ENCODE measurements around the gene NUP155. TPM values are rescaled to one million over a fixed set of nuclear protein-coding genes. Genes with fewer than 3 reads are reported as not detected.

NUP155 gene
- total RNA-seq, 1 experiment from 2014 or later: 58.5 TPM

- H3K9me3 ChIP-seq (ENCODE audit: control insufficient read depth, insufficient read depth, low read depth, low read length): no peaks in the 10 kb centered on the region
- TF ChIP-seq TCF7L2 (IDR thresholded peaks at IDR 0.05; ENCODE audit: low read depth, low read length): no peak
- TF ChIP-seq REST (IDR thresholded peaks at IDR 0.05; ENCODE audit: insufficient read depth in 1 of 2, low read depth in 2 of 2, low read length in 1 of 2): no peak
- no peak for TF ChIP-seq SIN3A (IDR thresholded peaks at IDR 0.05; ENCODE audit: borderline replicate concordance, insufficient read depth, low read depth, low read length)
- TF ChIP-seq CTCF (IDR thresholded peaks at IDR 0.05): no peak
- TF ChIP-seq POLR2AphosphoS5 (IDR thresholded peaks at IDR 0.05; ENCODE audit: low read depth, low read length): no peak
- no peak for DNase-seq (ENCODE audit: low read depth, low spot score)
- in situ Hi-C loops (cut with HindIII; ENCODE audit: low pct_unique_long_range_greater_than_20kb, low sequenced_read_pairs): no loop called here
- peaks cover 4% of the 10 kb centered on the region; the same call in 1 of the 2 replicates for H3K36me3 ChIP-seq (ENCODE audit: control insufficient read depth, insufficient read depth, low read length)
- peaks cover 3% of the 10 kb centered on the region; the same call in 1 of the 2 replicates for H3K4me1 ChIP-seq (ENCODE audit: control insufficient read depth, insufficient read depth, low read length)
- no peaks in the 10 kb centered on the region for H3K27me3 ChIP-seq (ENCODE audit: control insufficient read depth, insufficient read depth, low read length)
- BruUV-seq (replicated peaks): TSS peak; percentile 67
- intact Hi-C loops (cut with micrococcal nuclease; ENCODE audit: unreplicated experiment): loop anchor here (10.0 kb wide), 1 partner anchor 48 kb away; no protein-coding TSS in a partner anchor
- no peak overlapping the region for H3K4me3 ChIP-seq (ENCODE audit: low read depth in 2 of 2, low read length in 2 of 2)
- no peak for ATAC-seq
- ChIA-PET CTCF (no interaction called here), POLR2A (no interaction called here)
- no peak overlapping the region for H3K27ac ChIP-seq (ENCODE audit: low read length)
These were observed 123.9 kb downstream of the NUP155 start for GRCh38 chr5:37247036-37247435.

Other genes with a start within 250 kb of the NUP155 start
- 18.1 TPM for gene CPLANE1, start 121.7 kb downstream of the NUP155 start, total RNA-seq (2021; ENCODE audit: unreplicated experiment)
- gene WDR70, start 8.2 kb upstream of the NUP155 start, total RNA-seq (2021; ENCODE audit: unreplicated experiment): 29.5 TPM